GM12878 (cell line): ENCODE data around the gene SEMA4D. TPM values are rescaled to one million over a fixed set of nuclear protein-coding genes. Genes with fewer than 3 reads are reported as not detected.

ENCODE experiments used
- ATAC-seq: fragments of 200-7000 bp; cut with Tn5 transposase; 3 replicates; pipeline ENCODE4 v1.9.1; 2020; ENCODE audit warnings: mild to moderate bottlenecking, moderate library complexity
- BruUV-seq: library from RNA; stranded (reverse); fragments of 400-500 nt; replicated peaks from 2 replicates; lab custom pipeline; 2021; lab: Mats Ljungman, UMichigan
- CTCF ChIA-PET: fragments of 300-600 bp; sonication (Branson Sonifier 250); formaldehyde crosslinking; extraction: SDS; loops from one replicate; lab custom pipeline; 2021; ENCODE audit warnings: inconsistent platforms; lab: Yijun Ruan, JAX
- POLR2A ChIA-PET: fragments of 350-600 bp; formaldehyde crosslinking; extraction: SDS; loops from one replicate; lab custom pipeline; 2021; ENCODE audit warnings: inconsistent platforms; lab: Charles Lee
- RAD21 ChIA-PET: fragments of 300-600 bp; sonication (Branson Sonifier 250); formaldehyde crosslinking; loops from one replicate; lab custom pipeline; 2023; ENCODE audit warnings: antibody characterized with exemption; ENCODE audit not compliant: unreplicated experiment; lab: Charles Lee
- SMC1A ChIA-PET: fragments of 300-600 bp; sonication (Branson Sonifier 250); formaldehyde crosslinking; loops from one replicate; lab custom pipeline; 2023; ENCODE audit not compliant: unreplicated experiment, uncharacterized antibody; lab: Charles Lee
- DNase-seq: peaks from one replicate; pipeline ENCODE4 v3.0.0-alpha.2; 2011; ENCODE audit warnings: low read depth, low spot score
- FAIRE-seq: peaks from 3 replicates; lab custom pipeline; 2011; peaks lifted over from hg19 to GRCh38; lab: Jason Lieb, UNC
- H2AFZ ChIP-seq: 2 replicates; pipeline ENCODE4 v1.6.0; 2011; ENCODE audit warnings: low read depth, low read length, control low read depth; ENCODE audit not compliant: control insufficient read depth
- H3K27ac ChIP-seq: 2 replicates; pipeline ENCODE4 v1.5.1; 2011; ENCODE audit warnings: control low read depth; ENCODE audit not compliant: control insufficient read depth, insufficient read depth
- H3K27me3 ChIP-seq, 2 experiments: replicated peaks in 1 of 2; 2 replicates each; pipeline versions ENCODE4 v1.6.0 to v1.6.1; 2011; ENCODE audit warnings: low read length in 1 of 2; ENCODE audit not compliant: control insufficient read depth in 2 of 2, insufficient read depth in 2 of 2
- H3K36me3 ChIP-seq, 2 experiments: 2 replicates each; pipeline ENCODE4 v1.5.1; 2011; ENCODE audit warnings: low read length in 1 of 2; ENCODE audit not compliant: control insufficient read depth in 2 of 2, insufficient read depth in 2 of 2
- H3K4me1 ChIP-seq: 2 replicates; pipeline ENCODE4 v1.6.1; 2011; ENCODE audit warnings: mild to moderate bottlenecking, low read length, moderate library complexity, mixed read lengths; ENCODE audit not compliant: control insufficient read depth, insufficient read depth
- H3K4me2 ChIP-seq: 2 replicates; pipeline ENCODE4 v1.6.0; 2011; ENCODE audit warnings: control low read depth; ENCODE audit not compliant: control insufficient read depth, insufficient read depth
- H3K4me3 ChIP-seq: fragments of 200-600 bp; sonication (generic); 2 replicates; pipeline ENCODE4 v1.5.1; 2016
- H3K79me2 ChIP-seq: 2 replicates; pipeline ENCODE4 v1.6.0; 2011; ENCODE audit warnings: low read length; ENCODE audit not compliant: control insufficient read depth, insufficient read depth
- H3K9ac ChIP-seq: 2 replicates; pipeline ENCODE4 v1.8.0; 2011; ENCODE audit warnings: low read length, control low read depth, mixed read lengths; ENCODE audit not compliant: control insufficient read depth, insufficient read depth
- H3K9me3 ChIP-seq: replicated peaks from 3 replicates; pipeline ENCODE4 v1.5.1; 2011; ENCODE audit warnings: mild to moderate bottlenecking, low read length; ENCODE audit not compliant: control insufficient read depth, insufficient read depth
- H4K20me1 ChIP-seq: 2 replicates; pipeline ENCODE4 v1.6.0; 2011; ENCODE audit not compliant: control insufficient read depth, insufficient read depth
- BACH1 ChIP-seq: fragments of 450-650 bp; IDR thresholded peaks from 2 replicates; pipeline ENCODE4 v1.6.1; 2017; ENCODE audit warnings: mild to moderate bottlenecking, borderline replicate concordance
- CEBPB ChIP-seq, 2 experiments: fragments of 150-350 bp in 1 of 2; IDR thresholded peaks; 2 replicates each; pipeline ENCODE4 v1.6.1; 2012 to 2014; ENCODE audit warnings: low read depth in 2 of 2, low read length in 2 of 2, borderline replicate concordance in 1 of 2, inconsistent platforms in 1 of 2
- DPF2 ChIP-seq: fragments of 450-650 bp; IDR thresholded peaks from 2 replicates; pipeline ENCODE4 v1.6.1; 2017; ENCODE audit warnings: mild to moderate bottlenecking
- IKZF2 ChIP-seq, 2 experiments: fragments of 450-650 bp; IDR thresholded peaks; 2 replicates each; pipeline ENCODE4 v1.6.1; 2017; ENCODE audit warnings: mild to moderate bottlenecking in 2 of 2, moderate library complexity in 2 of 2
- NR2F1 ChIP-seq: fragments of 450-650 bp; conservative IDR thresholded peaks from 2 replicates; pipeline ENCODE4 v1.6.1; 2017; ENCODE audit warnings: mild to moderate bottlenecking
- SREBF2 ChIP-seq: IDR thresholded peaks from 2 replicates; pipeline ENCODE4 v1.6.1; 2012; ENCODE audit warnings: mild to moderate bottlenecking, low read length
- ZNF207 ChIP-seq: fragments of 450-650 bp; IDR thresholded peaks from 2 replicates; pipeline ENCODE4 v1.6.1; 2014; ENCODE audit warnings: antibody characterized with exemption, mild to moderate bottlenecking, borderline replicate concordance
- ZSCAN29 ChIP-seq: fragments of 450-650 bp; IDR thresholded peaks from 2 replicates; pipeline ENCODE4 v1.6.1; 2017; ENCODE audit warnings: mild to moderate bottlenecking, moderate library complexity
- WGBS: methylation state at CpG from one replicate; pipeline ENCODE4 v1.1.6; 2016; ENCODE audit warnings: low lambda C conversion rate; ENCODE audit not compliant: insufficient replicate concordance, insufficient coverage; ENCODE audit errors: missing lambda C conversion rate; 5-methylcytosine and 5-hydroxymethylcytosine counted together
- in situ Hi-C: fragments of 300-500 bp; cut with MboI; formaldehyde crosslinking; loops from 9 replicates; pipeline ENCODE4 v1.14.3; 2018; ENCODE audit warnings: mixed read lengths
- intact Hi-C: fragments of 100-400 bp; cut with micrococcal nuclease; formaldehyde crosslinking; loops from one replicate; pipeline ENCODE4 v1.14.2; 2022; ENCODE audit not compliant: unreplicated experiment
- polyA plus RNA-seq, 11 experiments: library from polyadenylated mRNA; depleted of rRNA in 4 of 11; unstranded in 6 of 11; stranded (reverse) in 5 of 11; fragments of >200 nt; fragmentation: Nextera tagmentation in 4 of 11; fragmentation: Illumina TruSeq in 1 of 11; extraction: Ambion mirVana in 4 of 11; extraction: Trizol in 1 of 11; gene quantifications; 1 replicate in 1 of 11; 2 replicates in 10 of 11; pipeline versions ENCODE4 v1.2.1 to v1.2.3, GENCODE V29; 2011 to 2016; ENCODE audit warnings: inconsistent platforms in 2 of 11, missing spikeins in 2 of 11, low read depth in 1 of 11
- total RNA-seq, 4 experiments: library from RNA; depleted of rRNA in 3 of 4; stranded (reverse); fragments of >200 nt in 3 of 4; fragmentation: Illumina TruSeq in 1 of 4; extraction: Trizol in 1 of 4; gene quantifications; 2 replicates each; pipeline versions ENCODE4 v1.2.1 to v1.2.3, GENCODE V29; 2013 to 2021
- TF ChIP-seq, protein P1 (sequence below): fragments of 450-650 bp; IDR thresholded peaks from 2 replicates; pipeline ENCODE4 v1.6.1; 2017; ENCODE audit warnings: mild to moderate bottlenecking, moderate library complexity

SEMA4D gene
- total and polyA plus RNA-seq, 10 of the 15 experiments (the other 5 are each of a cell fraction or from before 2014, with no cell fraction given), result 15.1 to 136 (median 39.6) TPM

DNA sequence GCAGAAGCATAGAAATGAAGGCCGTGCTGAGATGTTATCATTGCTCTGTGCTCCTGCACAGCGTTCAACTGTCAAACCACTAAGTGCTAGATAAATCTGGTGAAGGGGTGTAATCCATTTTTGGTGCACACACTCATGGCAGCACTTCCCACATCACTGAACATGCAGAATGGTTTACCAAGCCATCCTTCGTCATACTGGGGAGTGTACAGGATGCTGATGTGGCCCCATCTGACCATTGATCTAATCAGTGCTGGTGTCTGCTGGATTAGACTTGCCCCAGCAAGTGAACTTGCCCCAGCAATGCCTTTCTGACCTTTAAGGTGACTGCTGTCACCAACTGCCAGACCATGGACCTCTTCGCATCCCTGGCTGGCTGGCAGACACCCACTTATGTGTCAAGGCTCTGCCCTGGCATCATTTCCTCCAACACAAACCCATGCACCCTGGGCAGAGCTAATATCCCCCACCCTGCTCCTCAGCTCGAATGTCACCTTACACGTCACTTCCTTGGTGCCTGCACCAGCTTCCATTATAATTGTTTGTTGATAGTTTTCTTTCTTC lies 4.2 kb upstream of the SEMA4D start:
- Histone ChIP-seq H3K4me2 (no peak overlapping the region), H3K27ac (no peak overlapping the region), H3K79me2 (peaks cover 10% of the 10 kb centered on the region), H4K20me1 (no peaks in the 10 kb centered on the region), H3K36me3 (no peaks in the 10 kb centered on the region), H3K4me1 (peaks cover 17% of the 10 kb centered on the region), H3K4me3 (no peak overlapping the region), H3K9me3 (no peaks in the 10 kb centered on the region), H3K9ac (no peak overlapping the region), H3K27me3 (no peaks in the 10 kb centered on the region), H2AFZ (no peak overlapping the region)
- ATAC-seq, result no peak
- no peak for FAIRE-seq
- RAD21 ChIA-PET, result interaction anchor here (2.5 kb wide), 1 partner anchor 46 kb away, joined by 6 read pairs; no protein-coding TSS in a partner anchor
- POLR2A ChIA-PET, result interaction anchor here (0.5 to 1.6 kb wide), 3 partner anchors 12 to 61 kb away, joined by 3 to 4 read pairs (median 3); no protein-coding TSS in a partner anchor
- WGBS, result 41% methylated on average over 6 of the region's 6 CpGs
- TF ChIP-seq ZSCAN29 (no peak), CEBPB (IDR thresholded peaks at IDR 0.05; ENCODE audit: borderline replicate concordance in 1 of 2, low read depth in 2 of 2, low read length in 2 of 2) (no peak), IKZF2 (IDR thresholded peaks at IDR 0.05) (no peak), NR2F1 (no peak), ZNF207 (no peak), DPF2 (no peak), SREBF2 (no peak), BACH1 (no peak)
- TF ChIP-seq, protein P1, sequence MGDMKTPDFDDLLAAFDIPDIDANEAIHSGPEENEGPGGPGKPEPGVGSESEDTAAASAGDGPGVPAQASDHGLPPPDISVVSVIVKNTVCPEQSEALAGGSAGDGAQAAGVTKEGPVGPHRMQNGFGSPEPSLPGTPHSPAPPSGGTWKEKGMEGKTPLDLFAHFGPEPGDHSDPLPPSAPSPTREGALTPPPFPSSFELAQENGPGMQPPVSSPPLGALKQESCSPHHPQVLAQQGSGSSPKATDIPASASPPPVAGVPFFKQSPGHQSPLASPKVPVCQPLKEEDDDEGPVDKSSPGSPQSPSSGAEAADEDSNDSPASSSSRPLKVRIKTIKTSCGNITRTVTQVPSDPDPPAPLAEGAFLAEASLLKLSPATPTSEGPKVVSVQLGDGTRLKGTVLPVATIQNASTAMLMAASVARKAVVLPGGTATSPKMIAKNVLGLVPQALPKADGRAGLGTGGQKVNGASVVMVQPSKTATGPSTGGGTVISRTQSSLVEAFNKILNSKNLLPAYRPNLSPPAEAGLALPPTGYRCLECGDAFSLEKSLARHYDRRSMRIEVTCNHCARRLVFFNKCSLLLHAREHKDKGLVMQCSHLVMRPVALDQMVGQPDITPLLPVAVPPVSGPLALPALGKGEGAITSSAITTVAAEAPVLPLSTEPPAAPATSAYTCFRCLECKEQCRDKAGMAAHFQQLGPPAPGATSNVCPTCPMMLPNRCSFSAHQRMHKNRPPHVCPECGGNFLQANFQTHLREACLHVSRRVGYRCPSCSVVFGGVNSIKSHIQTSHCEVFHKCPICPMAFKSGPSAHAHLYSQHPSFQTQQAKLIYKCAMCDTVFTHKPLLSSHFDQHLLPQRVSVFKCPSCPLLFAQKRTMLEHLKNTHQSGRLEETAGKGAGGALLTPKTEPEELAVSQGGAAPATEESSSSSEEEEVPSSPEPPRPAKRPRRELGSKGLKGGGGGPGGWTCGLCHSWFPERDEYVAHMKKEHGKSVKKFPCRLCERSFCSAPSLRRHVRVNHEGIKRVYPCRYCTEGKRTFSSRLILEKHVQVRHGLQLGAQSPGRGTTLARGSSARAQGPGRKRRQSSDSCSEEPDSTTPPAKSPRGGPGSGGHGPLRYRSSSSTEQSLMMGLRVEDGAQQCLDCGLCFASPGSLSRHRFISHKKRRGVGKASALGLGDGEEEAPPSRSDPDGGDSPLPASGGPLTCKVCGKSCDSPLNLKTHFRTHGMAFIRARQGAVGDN, result no peak
- SMC1A ChIA-PET, result interaction anchor here (1.7 to 4.9 kb wide), 3 partner anchors 11 to 46 kb away, joined by 6 to 19 read pairs (median 6); no protein-coding TSS in a partner anchor
- no peak for DNase-seq
- in situ Hi-C loops (no loop called here), intact Hi-C loops (no loop called here)
- BruUV-seq, result no TSS peak
- CTCF ChIA-PET, result interaction anchor here (0.6 to 3.0 kb wide), 3 partner anchors 19 to 73 kb away, joined by 3 to 17 read pairs (median 9); no protein-coding TSS in a partner anchor
